ENCODE results near the gene PDIA5.

DNA sequence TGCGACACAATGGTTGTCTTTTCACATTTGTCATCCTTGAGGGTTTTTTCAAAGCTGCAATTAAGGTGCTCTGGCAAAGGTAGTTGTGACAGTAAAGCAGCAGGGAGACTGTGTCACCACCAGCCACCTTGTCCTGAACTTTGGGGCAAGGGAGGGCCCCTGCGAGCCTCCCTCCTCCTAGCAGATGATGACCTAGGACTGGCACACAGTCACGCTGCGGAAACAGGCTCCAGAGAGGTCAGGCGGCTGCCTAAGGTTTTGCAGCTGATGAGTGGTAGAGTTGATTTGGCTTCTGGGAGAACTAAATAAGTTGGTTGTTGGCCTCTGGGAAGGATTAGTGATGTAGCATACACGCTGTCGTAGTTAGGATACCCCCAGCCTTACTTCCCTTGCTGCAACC lies 62.7 kb downstream of the PDIA5 start:
- TF ChIP-seq, protein P1, sequence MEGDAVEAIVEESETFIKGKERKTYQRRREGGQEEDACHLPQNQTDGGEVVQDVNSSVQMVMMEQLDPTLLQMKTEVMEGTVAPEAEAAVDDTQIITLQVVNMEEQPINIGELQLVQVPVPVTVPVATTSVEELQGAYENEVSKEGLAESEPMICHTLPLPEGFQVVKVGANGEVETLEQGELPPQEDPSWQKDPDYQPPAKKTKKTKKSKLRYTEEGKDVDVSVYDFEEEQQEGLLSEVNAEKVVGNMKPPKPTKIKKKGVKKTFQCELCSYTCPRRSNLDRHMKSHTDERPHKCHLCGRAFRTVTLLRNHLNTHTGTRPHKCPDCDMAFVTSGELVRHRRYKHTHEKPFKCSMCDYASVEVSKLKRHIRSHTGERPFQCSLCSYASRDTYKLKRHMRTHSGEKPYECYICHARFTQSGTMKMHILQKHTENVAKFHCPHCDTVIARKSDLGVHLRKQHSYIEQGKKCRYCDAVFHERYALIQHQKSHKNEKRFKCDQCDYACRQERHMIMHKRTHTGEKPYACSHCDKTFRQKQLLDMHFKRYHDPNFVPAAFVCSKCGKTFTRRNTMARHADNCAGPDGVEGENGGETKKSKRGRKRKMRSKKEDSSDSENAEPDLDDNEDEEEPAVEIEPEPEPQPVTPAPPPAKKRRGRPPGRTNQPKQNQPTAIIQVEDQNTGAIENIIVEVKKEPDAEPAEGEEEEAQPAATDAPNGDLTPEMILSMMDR (conservative IDR thresholded peaks at IDR 0.05; ENCODE audit: low read length) = no peak
- no peak for TF ChIP-seq EZH2phosphoT487 (IDR thresholded peaks at IDR 0.05; ENCODE audit: borderline replicate concordance)

Data from Loucy (cell line).